Glomerular endothelial cell (primary cell): ENCODE measurements around the gene CEP131. TPM values are rescaled to one million over a fixed set of nuclear protein-coding genes. Genes with fewer than 3 reads are reported as not detected.

Source experiments
- DNase-seq: peaks from one replicate; pipeline ENCODE4 v3.0.0-alpha.2; 2011; ENCODE audit warnings: low read depth, low spot score; ENCODE audit errors: extremely low read depth
- total RNA-seq: library from RNA; depleted of rRNA; stranded (reverse); fragments of >200 nt; gene quantifications from 2 replicates; pipeline ENCODE4 v1.2.3, GENCODE V29; 2015

The CEP131 gene
- total RNA-seq, 1 donor from 2014 or later = 14.6 TPM

GRCh38 chr17:81252326-81252986, 29.7 kb upstream of the CEP131 start:
- no peak for DNase-seq

DNA sequence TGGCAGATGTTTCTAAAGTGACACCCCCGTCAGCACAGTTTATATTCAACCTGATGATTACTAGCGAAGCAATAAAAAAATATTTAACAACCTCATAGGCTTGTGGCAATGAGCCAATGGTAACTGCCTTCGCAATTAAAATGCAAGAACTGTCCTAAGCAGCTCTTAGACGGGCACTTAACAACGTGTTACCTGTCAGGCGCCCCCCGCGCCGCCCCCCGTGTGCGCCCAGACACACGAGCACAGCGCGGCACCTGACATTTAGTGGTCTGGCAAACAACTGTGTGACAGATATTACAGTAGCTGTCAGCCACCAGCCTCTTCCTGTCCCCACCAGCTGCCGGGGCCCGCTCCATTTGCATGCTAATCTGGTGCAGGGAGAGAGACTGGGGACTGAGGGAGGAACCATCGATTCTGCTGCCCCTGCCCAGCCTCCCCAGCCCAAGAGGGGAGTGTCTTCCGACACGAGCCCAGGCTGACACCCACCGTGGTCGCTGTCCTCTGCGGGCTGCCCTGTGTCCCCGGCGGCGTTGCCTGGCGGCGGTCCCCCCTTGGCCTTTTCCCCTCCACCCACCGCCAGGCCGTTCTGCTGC, 29.0 kb upstream of the CEP131 start:
- DNase-seq = no peak

- no peak for DNase-seq
These were observed 28.4 kb upstream of the CEP131 start for GRCh38 chr17:81251094-81251708.

DNA sequence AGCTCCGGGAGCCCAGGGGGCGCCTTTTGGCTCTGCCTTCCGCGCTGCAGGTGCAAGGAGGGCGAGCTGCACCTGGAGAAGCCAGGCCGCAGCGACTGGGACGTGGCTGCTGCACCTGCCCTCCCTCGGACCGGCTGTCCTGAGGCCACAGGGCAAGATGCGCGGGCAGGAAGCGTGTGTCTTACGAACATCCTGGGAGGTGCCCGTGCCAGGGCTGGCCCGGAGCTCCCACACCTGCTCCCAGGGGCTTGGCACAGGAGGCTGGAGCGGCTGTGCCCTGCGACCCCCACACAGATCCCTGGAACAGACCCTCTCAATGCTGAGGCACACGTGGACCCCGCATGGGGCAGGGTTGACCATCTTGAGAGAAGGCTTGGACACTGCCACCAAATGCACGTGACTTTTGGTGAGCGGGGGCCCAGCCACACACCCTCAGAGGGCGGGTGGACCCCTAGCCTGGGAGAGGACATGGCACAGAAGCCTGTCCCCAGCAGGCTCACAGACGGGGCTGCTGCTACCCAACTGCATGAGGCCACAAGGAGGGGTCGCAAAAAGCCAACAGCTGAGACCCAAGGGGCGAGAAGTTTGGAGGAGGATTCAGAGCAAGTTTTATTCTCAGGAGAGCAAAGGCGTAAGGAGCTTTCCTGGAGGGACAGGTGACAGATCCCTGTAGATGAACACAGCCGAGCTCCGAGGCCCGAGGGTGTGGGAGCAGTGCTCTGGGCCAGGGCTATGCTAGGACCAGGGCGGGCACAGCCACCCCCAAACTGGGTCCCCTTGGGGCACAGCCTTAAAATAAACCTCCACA, 27.7 kb upstream of the CEP131 start:
- DNase-seq = no peak

GRCh38 chr17:81249223-81250040, 26.7 kb upstream of the CEP131 start:
- no peak for DNase-seq

GRCh38 chr17:81248649-81249048, 25.9 kb upstream of the CEP131 start:
- DNase-seq = no peak

GRCh38 chr17:81247339-81247990, 24.7 kb upstream of the CEP131 start:
- no peak for DNase-seq

- no peak for DNase-seq
These were observed 24.0 kb upstream of the CEP131 start for GRCh38 chr17:81246679-81247338.

DNA sequence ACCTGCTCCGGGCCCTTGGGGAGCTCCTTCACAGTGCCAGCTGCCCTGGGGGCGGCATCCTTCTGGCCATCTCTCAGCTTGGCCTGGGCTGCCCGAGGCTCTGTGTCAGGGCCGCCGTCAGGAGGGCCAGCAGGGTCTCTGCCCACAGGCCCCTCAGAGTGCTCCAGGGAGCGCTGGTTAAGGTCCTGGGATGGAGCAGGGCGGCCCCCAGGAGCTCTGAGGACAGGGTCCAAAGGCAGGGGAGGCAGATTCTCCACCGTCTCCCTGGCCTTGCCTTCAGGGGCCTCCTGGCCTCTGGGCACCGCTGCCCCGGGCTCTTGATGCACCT, 23.5 kb upstream of the CEP131 start:
- DNase-seq = no peak

DNA sequence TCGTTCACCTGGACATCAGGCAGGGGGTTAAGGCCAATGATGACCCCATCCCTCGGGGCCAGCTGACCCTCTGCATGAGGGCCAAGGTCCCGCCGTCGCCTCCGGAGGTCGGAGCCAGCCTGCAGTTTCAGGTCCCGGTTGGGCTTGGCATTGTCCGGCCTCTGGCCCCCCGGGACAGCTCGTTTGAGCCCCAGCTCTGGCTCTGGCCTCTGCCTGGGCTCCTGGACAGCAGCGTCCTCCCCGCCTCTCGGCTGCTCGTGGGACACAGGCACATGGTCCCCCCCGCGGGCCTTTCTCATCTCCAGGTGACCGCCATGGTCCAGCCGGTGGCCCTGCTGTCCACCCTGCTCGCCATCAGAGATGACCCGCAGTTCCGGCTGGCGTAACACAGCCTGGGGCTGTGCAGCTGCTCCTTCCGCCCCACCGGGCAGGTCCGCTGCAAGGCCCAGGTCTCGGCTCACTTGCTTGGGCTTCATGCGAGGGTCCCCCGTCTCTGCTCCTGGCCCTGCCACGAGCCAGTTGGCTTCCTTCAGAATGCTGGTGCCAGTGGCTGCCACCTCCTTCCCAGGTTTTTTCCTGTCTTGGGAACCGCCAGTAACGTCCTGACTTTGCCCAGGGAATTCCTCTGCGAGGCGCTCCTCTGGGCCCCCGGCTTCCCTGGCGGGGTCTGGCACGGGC, 23.0 kb upstream of the CEP131 start:
- no peak for DNase-seq

- DNase-seq = no peak
These were observed 22.4 kb upstream of the CEP131 start for GRCh38 chr17:81245024-81245664.

DNA sequence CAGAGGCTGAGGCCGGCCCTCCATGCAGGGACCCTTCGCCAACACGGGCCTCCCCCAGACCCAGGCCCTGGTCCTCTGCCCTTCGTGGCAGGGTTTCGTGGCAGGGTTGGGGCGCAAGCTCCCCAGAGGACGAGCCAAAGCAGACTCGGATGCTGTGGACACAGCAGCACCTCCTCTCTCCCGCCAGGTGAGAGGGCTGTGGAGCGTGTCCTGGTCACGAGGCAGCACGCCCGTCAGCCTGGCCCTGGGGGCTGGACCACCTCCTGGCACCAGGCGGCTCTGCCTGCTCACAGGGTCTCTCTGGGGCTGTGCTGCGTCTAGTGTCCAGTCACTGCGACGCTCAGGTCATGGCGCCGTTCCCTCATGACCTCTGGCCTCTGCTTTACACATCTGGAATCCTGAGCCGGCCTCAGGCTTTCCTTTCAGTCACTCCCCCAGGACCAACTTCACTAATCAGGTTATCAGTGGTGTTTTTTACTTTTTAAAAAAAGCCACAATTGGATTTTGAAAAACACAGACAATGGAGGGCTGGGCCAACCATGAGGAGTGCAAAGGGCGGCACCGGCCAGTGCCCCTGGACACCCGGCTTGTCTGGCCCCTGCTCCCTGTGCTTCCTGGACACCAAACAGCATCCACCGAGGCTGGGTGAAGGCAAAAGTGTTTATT, 21.7 kb upstream of the CEP131 start:
- DNase-seq = no peak

DNA sequence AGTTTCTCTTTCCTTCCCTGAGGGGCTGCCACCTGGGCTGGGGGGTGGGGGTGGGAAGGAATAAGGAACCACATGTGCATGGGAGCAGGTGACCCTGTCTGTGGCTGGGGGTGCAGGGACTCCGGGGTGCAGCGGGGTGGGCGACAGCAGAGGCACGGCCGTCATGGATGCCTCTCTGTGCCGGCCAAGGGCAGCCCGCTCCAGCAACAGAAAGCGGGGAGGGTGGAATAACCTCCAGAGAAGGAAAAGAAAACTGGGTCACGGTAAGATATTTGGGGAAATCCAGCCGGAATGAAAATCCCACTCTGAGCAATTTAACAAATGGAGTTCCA, 20.5 kb upstream of the CEP131 start:
- no peak for DNase-seq

DNA sequence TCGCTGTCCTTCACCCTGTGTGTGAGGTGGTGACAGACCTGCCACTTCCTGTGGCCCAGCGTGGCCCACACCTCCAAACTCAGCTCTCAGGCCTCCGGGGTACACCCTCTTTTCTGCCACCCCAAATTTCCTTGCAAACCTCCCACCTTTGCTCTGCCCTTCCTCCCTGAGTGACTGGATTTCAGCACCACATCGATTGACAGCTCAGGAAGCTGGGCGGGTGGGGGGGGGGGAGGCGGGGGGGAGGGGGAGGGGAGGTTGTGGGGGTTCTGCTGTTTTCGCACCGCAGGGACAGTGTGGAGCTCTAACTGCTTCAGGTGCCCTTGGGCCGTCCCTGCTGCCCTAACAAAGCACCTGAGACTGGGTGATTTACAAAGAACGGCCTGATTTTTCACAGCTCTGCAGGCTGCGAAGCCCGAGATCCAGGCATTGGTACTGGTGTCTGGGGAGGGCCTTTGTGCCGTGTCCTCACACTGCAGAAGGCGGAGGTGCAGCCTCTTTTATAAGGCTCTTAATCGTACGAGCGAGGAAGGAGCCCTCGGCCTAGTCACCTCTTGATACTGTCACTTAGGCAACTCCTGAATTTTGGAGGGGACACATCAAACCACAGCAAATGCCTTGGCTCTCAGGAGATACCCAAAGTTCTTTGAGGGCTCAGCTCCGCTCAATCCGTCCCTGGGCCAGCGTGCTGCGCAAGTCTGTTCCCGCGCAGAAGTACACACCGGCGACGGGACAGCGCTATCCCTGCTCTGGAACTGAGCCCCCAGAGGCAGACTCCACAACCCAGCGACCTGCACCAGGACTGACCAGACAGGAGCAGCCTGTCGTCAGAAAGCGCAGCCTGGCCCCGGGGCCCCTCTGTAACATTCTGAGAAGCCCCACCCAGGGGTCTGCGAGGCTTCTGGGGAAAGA, 19.9 kb upstream of the CEP131 start:
- DNase-seq = no peak

GRCh38 chr17:81241648-81242420, 19.1 kb upstream of the CEP131 start:
- DNase-seq = no peak

- no peak for DNase-seq
These were observed 18.4 kb upstream of the CEP131 start for GRCh38 chr17:81241203-81241602.

DNA sequence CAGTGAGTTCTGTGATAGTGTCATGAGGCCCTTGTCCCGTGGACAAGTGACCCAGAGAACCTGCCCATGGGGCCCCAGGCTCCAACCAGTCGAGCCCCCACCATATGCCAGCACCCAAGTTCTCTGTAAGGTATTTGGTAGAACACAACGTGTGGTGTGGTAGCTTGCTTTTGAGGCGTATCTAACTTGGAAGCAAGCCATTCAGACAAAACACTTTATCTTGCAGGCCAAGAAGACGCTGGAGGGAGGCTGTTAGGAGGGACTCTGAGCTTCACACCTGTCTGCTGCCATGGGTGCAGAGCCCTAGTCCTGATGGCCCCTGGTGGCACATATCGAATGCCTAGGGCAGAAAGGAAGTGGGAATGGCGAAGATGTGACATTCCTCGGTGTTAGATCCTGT, 18.0 kb upstream of the CEP131 start:
- no peak for DNase-seq
